Left renal cortex interstitium (tissue), 4 donors: ENCODE results near the gene SNX30. TPM values are rescaled to one million over a fixed set of nuclear protein-coding genes. Genes with fewer than 3 reads are reported as not detected.
A peak's percentile ranks its signal among the peaks of the same experiment; 100 is the strongest.
"Not testable (repeated sequence)": the region's sequence is repeated elsewhere in the genome, so short reads cannot be mapped to it uniquely, and the experiment has no call there.

Experiments
- DNase-seq, 4 donors: peaks; one replicate each; pipeline ENCODE4 v3.0.0-alpha.2; 2013; ENCODE audit warnings: low read depth in 4 of 4, low spot score in 2 of 4, missing footprints in 1 of 4
- polyA plus RNA-seq, 4 donors: library from polyadenylated mRNA; unstranded; fragments of 120-200 nt; gene quantifications; one replicate each; pipeline ENCODE4 v1.2.1, GENCODE V29; 2013; ENCODE audit not compliant: insufficient read length in 4 of 4

The SNX30 gene, protein sequence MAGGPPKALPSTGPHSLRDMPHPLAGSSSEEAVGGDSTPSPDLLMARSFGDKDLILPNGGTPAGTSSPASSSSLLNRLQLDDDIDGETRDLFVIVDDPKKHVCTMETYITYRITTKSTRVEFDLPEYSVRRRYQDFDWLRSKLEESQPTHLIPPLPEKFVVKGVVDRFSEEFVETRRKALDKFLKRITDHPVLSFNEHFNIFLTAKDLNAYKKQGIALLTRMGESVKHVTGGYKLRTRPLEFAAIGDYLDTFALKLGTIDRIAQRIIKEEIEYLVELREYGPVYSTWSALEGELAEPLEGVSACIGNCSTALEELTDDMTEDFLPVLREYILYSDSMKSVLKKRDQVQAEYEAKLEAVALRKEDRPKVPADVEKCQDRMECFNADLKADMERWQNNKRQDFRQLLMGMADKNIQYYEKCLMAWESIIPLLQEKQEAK
- 10 to 100 TPM; 16.2 to 21.4 (median 19.3) TPM for polyA plus RNA-seq

DNA sequence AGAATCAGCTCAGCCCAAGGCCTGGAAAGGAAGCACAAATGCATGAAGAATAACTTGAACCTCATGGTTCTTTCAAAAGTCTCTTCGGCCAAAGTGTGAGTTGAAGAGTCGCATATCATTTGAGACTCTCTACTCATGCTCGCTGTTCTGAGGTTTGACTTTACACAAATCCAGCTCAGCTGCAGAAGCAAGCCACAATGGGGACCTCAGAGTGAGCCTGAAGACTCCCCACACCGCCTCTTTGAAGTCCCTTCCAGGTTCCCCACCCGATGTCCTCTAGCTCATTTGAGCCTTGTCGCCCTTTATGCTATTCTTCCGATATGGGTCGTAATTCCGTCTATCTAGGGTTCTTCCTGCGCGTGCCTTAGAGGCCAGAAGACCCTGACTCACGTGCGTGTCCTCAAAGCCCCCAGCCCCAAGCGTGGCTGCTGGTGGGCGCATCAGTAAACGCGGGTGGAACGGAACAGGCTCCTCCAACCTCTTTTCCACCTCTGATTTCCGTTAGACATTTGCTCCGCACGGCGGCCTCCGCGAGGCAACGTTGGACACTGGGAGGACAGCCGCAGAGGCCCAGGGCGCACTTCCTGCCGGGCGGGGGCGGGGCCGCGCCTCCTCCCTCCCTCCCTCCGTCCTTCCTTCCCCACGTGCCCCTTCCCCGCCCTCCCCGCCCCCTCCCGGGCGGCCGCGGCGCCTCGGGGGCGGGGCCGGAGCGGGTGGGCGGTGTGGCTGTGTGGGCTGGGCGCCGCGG lies at the start of gene SNX30:
Gene SNX30 (plus strand): TSS at position 745 of the 748 bp plus-strand sequence. CDS start 242 bp downstream, outside the sequence.
- peak; percentile 72 to 83 (median 82) for DNase-seq

DNA sequence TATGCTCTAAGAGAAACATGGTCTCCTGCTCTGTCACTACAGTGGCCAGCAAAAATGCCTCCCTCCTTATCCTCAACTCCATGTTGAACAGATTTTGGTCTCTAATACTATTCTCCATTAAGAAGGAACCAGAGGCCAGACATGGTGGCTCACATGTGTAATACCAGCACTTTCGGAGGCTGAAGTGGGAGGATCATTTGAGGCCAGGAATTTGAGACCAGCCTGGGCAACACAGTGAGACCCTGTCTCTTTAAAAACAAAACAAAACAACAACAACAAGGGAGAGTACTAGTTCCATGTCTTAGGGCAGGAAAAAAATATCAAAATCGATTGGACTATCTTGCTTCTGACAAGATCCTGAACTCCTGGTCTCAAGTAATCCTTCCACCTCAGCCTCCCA lies 47.3 kb upstream of the SNX30 start:
- no peak for DNase-seq

DNA sequence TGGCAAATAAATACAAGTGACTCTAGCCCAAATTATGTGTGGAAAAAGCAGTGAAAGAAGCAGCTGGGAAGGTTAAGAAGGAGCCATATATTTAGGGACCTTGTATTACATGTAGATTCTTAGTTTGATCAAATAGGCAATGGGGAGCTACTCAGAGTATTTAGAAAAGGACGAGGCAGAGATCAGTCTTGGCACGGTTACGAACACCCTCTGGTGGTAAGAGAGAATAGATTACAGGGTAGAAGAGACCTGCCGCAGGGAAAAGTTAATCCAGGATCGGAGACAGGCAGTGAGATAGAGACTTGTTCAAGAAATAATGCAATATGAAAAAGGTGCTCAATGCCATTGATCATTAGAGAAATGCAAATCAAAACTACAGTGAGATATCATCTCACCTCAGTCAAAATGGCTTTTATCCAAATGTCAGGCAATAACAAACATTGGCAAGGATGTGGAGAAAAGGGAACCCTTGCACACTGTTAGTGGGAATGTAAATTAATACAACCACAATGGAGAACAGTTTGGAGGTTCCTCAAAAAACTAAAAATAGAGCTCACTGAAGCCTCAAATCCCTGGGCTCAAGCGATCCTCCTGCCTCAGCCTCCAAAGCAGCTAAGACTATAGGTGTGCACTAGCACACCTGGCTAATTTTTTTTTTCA lies 44.7 kb upstream of the SNX30 start:
- peak in 1 of 4 donors; percentile 41 for DNase-seq

DNA sequence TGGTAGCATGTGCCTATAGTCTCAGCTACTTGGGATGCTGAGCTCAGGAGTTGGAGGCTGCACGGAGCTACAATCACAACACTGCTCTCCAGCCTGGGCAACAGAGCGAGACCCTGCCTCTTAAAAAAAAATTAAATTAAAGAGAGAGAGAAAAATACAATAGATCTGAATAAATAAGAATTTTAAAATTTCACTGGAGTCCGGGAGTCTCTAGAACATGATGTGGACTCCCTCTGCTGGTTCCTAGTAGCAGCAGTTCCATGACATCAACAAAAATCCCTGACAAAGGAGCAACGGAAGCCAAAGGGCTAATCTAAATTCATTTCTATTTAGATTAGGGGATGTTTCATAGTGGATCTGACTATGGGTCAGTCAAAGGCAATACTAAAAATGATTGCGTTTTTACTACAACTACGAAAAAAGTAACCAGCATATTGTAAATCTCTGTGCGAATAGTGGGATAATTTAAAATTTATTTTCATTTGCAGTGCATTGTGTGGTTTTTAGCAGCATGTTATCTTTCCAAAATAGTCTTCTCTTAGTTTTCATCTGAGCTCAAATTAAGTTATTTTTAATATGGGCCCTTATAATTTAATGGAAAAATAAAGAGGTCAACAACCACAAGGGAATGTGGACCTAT lies 39.4 kb upstream of the SNX30 start:
- DNase-seq: no peak

DNA sequence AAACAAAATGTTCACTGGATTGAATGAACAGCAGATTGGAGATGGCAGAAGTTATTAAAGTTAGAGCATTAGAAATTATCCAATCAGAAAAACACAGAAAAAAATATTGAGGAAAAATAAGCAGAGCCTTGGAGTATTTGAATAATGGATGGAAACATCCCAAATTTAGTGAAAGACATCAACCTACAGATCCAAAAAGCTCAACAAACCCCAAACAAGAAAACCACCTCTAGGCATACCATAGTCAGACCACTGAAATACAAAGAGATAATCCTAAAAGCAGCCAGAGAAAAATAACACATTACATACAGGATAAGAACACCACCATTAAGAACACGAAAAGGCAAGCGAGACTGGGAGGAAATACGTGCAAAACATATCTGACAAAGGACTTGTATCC lies 37.9 kb upstream of the SNX30 start:
- DNase-seq: no peak

DNA sequence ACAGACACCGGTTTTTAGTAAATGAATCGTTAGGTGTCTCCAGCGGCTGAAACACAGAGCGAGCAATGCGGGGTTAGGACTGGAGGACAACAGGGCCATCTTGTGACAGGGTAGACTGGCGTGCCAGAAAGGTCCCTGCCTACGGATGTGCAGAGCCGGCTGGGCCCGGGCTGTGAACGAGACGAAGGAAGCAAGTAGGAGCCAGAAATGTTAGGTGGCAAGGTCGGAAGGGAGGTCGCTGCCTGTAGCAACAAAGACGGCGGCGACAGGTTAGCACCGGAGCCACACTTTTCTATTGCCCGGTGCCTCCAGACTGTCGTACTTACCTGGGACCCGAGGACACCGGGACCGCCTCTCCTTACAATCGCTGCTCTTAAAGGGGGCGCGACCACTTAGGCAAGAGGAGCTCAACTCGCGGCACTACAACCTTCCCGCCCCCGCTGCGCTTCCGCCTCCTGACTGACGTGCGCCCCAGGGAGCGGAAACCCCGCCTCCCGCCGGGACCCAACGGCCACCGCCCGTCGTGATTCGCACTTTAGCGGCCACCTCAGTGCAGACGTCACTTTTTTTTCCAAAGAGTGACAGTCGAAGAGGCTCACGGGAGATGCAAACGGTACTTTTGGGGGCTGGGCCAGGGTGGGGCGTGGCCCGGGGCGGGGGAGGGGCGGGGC lies 32.8 kb upstream of the SNX30 start, which contains the start of gene INIP:
Gene INIP (minus strand): TSS at position 457 of the 671 bp plus-strand sequence. CDS start 1,632 bp downstream, outside the sequence.
- DNase-seq: peak; percentile 84 to 94 (median 92)

DNA sequence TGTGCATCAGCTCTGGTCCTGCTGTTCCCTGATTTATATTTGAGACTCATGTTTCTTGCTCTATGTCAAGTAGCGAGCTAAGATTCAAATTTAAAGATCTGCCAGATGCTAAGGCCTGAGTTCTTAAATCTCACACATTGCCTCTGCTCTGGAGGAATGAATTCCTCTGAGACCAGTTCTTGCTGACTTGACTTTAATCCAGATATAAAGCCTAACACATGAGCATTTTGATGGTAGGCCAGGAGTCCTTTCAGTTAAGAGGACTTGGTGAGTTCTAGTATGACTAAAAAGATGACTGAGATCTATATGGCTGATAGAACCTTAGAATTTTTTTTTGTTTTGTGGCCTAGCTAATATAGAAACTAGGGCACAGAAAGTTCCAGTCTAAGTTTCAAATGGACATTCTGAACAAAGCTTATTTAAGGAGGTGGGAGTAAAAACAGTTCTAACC lies 31.3 kb upstream of the SNX30 start:
- DNase-seq: no peak

DNA sequence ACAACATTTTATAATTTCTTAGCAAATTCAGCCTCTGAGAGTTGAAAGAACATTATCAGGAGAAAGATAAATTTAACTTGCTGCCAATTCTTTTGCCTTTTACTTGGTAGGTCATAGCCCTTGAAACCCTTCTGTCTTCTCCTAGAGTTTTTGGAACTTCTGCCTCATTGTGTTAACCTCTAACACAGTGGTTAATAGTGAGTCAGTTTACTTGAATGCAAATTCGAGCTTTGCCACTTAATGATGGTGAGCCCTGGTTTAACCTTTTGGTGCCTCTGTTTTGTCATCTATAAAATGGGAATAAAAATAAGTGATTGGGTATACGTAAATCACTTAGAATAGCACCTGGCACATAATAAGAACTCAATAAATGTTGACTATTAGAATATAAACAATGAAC lies 30.9 kb upstream of the SNX30 start:
- no peak for DNase-seq

DNA sequence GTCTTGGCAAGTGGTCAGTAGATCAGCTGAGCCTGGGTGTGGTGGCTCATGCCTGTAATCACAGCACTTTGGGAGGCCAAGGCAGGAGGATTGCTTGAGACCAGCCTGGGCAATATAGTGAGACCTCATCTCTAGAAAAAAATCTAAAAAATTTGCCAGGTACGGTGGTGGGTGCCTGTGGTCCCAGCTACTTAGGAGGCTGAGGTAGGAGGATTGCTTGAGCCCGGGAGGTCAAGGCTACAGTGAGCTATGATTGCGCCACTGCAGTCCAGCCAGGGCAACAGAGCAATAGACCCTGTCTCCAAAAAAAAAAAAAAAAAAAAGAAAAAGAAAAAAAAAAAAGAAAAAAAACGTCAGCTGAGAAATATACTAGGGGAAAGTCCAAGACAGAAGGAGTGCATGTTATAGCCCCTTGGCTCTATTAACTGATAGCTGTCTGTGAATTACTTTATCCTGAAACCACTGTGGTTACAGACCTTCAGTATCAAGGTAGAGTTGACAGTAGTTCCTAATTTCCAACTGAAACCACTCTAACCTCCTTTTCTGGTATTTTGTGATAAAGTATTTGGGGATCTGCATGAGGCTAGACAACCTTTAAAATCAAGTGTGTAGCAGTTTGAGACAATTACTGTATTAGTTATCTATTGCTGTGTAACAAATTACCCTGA lies 30.3 kb upstream of the SNX30 start:
- no peak for DNase-seq

DNA sequence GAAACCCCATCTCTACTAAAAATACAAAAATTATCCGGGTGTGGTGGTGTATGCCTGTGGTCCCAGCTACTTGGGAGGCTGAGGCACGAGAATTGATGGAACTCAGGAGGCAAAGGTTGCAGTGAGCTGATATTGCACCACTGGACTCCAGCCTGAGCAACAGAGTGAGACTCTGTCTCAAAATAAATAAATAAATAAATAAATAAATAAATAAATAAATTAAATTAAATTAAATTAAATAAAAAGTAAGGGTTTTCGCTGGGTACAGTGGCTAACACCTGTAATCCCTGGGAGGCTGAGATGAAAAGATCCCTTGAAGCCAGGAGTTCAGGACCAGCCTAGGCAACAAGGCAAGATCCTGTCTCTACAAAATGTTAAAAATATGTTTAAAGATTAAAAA lies 27.8 kb upstream of the SNX30 start:
- DNase-seq: not testable (repeated sequence)

DNA sequence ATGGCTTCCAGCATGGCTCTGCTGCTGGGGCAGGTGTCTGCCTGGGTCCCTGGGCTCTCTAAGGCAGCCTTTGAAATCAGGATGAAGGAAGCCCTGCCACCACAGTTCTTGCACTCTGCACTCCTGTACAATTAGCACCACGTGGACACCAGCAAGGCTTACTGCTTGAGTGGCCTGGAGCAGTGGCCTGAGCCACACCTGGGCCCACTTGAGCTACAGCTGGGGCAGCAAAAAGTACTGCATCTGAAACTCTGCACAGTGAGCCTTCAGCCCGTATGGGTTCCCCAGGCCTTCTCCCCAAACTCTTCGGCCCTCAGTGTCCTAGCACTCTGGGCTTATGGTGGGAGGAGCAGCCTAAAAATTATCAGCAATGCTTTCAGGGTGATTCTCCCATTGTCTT lies 24.6 kb upstream of the SNX30 start:
- no peak for DNase-seq

DNA sequence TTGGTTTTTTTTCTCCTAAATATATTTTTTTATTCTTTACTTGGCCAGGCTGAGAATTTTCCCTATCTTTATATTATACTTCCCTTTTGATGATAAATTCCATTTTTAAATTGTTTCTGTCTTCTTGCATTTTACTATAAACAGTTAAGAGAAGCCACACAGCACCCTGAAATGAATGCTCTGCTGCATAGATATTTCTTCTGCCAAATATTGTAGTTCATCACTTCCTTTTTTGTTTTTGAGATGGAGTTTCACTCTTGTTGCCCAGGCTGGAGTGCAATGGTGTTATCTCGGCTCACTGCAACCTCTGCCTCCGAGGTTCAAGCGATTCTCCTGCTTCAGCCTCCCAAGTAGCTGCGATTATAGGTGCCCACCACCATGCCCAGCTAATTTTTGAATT lies 24.1 kb upstream of the SNX30 start:
- no peak for DNase-seq

DNA sequence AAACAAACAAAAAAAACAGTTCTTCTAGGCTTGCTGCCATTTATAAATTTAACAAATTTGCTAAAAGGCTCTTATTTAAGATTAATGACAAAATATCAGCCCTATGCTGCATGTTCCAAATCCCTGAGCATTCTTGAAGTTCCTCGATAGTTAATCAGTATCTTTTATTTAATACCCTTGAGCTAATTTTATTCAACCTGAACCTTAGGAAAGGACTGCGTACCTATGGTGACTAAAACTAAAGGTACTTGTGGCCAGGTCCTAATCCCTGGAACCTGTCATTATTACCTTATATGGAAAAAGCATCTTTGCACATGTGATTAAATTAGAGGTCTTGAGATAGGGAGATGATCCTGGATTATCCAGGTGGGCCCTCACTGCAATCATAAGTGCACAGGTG lies 22.2 kb upstream of the SNX30 start:
- DNase-seq: no peak

DNA sequence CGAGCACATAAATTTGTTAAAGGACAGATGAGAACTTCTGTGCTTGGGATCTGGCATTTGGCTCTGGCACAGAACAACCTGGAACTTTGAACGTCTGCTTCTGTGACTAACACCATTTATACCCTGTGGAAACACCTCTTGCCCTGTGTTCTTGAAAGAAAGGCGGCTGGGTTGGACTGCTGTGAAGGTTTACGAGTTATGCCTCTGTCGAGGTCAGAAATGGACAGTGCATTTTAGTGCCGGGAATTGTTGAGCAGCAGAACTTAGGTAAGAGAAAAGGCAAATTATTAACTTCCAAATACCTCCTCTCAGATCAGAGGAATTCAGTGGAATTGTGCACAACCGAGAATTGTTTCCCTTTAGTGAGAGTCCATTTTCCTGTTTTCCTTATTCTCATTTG lies 18.6 kb upstream of the SNX30 start:
- DNase-seq: no peak

DNA sequence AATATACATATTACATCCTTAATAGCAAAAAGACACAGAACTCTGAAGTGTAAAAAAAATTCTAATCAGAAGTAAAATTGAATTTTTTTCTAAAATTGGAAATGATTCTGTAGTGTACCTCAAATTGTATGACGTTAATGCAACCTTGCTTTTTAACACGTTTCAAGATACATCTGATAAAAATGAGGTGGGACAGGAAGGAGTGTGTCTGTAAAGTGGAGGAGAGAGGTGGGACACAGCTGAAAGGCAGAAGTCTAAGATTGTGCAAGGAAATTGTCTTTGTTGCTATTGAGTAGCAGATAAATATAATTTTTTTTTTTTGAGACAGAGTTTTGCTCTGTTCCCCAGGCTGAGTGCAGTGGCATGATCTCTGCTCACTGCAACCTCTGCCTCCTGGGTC lies 15.7 kb upstream of the SNX30 start:
- no peak for DNase-seq

DNA sequence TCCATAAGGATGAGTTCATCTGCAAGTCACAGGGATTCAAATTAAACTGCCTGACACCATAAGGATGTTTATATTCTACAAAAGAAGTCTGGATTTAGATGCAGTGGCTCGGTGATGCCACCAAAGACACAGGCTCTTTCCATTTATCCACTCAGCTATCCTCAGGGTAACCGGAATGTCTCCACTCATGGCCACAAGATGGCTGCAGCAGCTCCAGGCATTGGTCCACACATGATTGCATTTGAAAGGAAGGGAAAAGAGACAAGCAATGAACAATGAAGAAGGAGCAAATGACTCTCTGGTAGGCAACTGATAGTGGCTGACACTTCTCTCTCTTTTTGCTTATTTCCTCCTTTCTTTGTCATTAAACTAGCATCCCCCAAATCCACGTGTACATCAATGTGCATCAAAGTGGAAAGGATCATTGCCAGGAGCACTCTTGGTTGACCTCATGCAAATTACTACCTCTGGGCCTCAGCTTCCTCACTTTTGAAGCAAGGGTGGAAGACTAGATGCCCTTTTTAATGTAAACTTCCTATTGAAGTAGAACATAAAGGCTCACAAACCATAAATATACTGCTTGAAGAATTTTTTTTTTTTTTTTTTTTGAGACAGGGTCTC lies 7.2 kb upstream of the SNX30 start:
- no peak for DNase-seq

DNA sequence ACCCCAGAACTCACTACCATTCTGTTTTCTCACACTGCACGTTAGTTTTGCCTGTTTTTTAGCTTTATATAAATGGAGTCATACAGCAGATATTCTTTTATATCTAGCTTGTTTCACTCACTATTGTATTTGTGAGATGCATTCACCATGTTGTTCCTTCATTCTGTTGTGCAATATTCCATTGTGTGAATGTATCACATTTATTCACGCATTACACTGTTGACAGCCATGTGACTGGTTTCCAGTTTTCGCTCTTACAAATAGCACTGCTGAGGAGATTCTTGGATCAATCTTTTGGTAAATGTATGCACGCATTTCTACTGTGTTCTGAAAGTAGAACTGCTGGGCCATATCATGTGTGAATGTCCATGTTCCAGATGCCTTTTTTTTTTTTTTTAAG lies 6.4 kb upstream of the SNX30 start:
- no peak for DNase-seq

DNA sequence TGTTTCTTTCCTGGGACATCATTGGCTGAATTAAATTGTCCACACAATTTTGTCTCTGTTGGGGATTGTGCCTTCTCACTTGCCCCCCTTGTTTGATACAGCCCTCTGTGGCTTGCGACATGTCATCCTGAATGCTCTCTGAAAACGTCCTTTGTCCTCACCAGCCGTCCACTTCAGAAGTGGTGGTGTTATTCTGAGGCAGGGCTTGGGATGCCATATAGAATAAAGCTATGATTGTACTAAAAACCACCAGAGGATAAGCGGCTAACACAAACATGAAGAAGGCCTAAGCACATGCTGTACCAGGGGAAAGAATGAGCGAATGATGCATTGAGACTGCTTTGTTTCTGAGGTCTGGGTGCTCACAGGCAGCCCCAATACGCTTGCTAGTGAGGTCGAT lies 3.5 kb upstream of the SNX30 start:
- DNase-seq: no peak

DNA sequence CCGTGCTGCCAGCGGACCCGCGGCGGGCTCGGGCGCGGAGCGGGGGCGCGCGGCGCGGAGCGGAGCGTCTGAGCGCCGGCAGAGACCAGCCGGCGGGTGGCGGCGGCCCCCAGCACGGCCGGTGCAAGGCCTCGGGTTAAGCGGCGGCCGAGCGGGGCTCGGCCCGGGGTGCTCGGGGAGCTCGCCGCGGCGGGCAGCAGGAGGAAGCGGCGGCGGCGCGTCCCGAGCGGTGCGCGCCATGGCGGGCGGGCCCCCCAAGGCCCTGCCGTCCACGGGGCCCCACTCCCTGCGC lies 150 bp downstream of the SNX30 start:
- DNase-seq: no peak
